AG10803 (cell line): ENCODE results near the gene ROCK1.

Experiments
- DNase-seq: peaks from one replicate; pipeline ENCODE4 v3.0.0; 2010; ENCODE audit warnings: low read depth
- H3K4me3 ChIP-seq: 2 replicates; pipeline ENCODE4 v1.5.1; 2011; ENCODE audit warnings: mild to moderate bottlenecking, low read length, control low read depth
- CTCF ChIP-seq: conservative IDR thresholded peaks from 2 replicates; pipeline ENCODE4 v1.5.1; 2011; ENCODE audit warnings: mild to moderate bottlenecking, low read length, control low read depth, inconsistent platforms

Gene ROCK1

GRCh38 chr18:21101172-21101571 is 10.4 kb downstream of the ROCK1 start:
- no peak overlapping the region for H3K4me3 ChIP-seq
- no peak for DNase-seq
- TF ChIP-seq CTCF: no peak

GRCh38 chr18:21100678-21101077 is 10.9 kb downstream of the ROCK1 start:
- H3K4me3 ChIP-seq: no peak overlapping the region
- TF ChIP-seq CTCF: no peak
- no peak for DNase-seq

- no peak for TF ChIP-seq CTCF
- H3K4me3 ChIP-seq: no peak overlapping the region
- peak; percentile 42 for DNase-seq
These were observed 11.5 kb downstream of the ROCK1 start for GRCh38 chr18:21100146-21100545.

- no peak for DNase-seq
- H3K4me3 ChIP-seq: no peak overlapping the region
- TF ChIP-seq CTCF: no peak
These were observed 12.2 kb downstream of the ROCK1 start for GRCh38 chr18:21099442-21099841.

GRCh38 chr18:21096760-21097159 is 14.9 kb downstream of the ROCK1 start:
- DNase-seq: no peak
- TF ChIP-seq CTCF: no peak
- no peak overlapping the region for H3K4me3 ChIP-seq

GRCh38 chr18:21093133-21093532 is 18.5 kb downstream of the ROCK1 start:
- no peak for DNase-seq
- H3K4me3 ChIP-seq: no peak overlapping the region
- no peak for TF ChIP-seq CTCF

- no peak for TF ChIP-seq CTCF
- DNase-seq: no peak
- H3K4me3 ChIP-seq: no peak overlapping the region
These were observed 20.9 kb downstream of the ROCK1 start for GRCh38 chr18:21090680-21091079.
